ENCODE data around the gene TTC29. TPM values are rescaled to one million over a fixed set of nuclear protein-coding genes. Genes with fewer than 3 reads are reported as not detected.

TTC29 gene
- total RNA-seq, 4 donors from 2014 or later, result not detected

GRCh38 chr4:146787731-146788130 is 157.9 kb downstream of the TTC29 start:
- Histone ChIP-seq H3K9me3 (peaks cover 0 to 8% (median 0%) of the 10 kb centered on the region in 3 donors), H3K4me3 (no peak overlapping the region), H3K4me1 (no peaks in the 10 kb centered on the region), H3K36me3 (no peaks in the 10 kb centered on the region), H3K27me3 (no peaks in the 10 kb centered on the region), H3K27ac (no peak overlapping the region)
- no peak for ATAC-seq
- WGBS, 2 donors (ENCODE audit: low coverage in 1 of 2), result 10 to 30% methylated on average over 2 to 3 of the region's 3 CpGs
- no peak for TF ChIP-seq POLR2AphosphoS5 (IDR thresholded peaks at IDR 0.05)
- no peak for TF ChIP-seq CTCF (IDR thresholded peaks at IDR 0.05)
- no peak for TF ChIP-seq EP300 (IDR thresholded peaks at IDR 0.05)
- no peak for TF ChIP-seq POLR2A (IDR thresholded peaks at IDR 0.05)

- no peaks in the 10 kb centered on the region for H3K36me3 ChIP-seq
- H3K9me3 ChIP-seq, result peaks cover 0 to 23% (median 0%) of the 10 kb centered on the region in 3 donors
- no peaks in the 10 kb centered on the region for H3K4me1 ChIP-seq
- no peak overlapping the region for H3K4me3 ChIP-seq
- WGBS, 2 donors (ENCODE audit: low coverage in 1 of 2), result 83 to 100% methylated on average over 3 to 6 of the region's 8 CpGs
- H3K27ac ChIP-seq, result no peak overlapping the region
- no peak for TF ChIP-seq POLR2AphosphoS5 (IDR thresholded peaks at IDR 0.05)
- TF ChIP-seq POLR2A (IDR thresholded peaks at IDR 0.05), result no peak
- TF ChIP-seq EP300 (IDR thresholded peaks at IDR 0.05), result no peak
- no peak for TF ChIP-seq CTCF (IDR thresholded peaks at IDR 0.05)
- H3K27me3 ChIP-seq, result no peaks in the 10 kb centered on the region
- ATAC-seq, result no peak
These were observed 169.0 kb downstream of the TTC29 start for GRCh38 chr4:146776691-146777090.

- H3K36me3 ChIP-seq, result no peaks in the 10 kb centered on the region
- peaks cover 0 to 10% (median 0%) of the 10 kb centered on the region in 3 donors for H3K9me3 ChIP-seq
- no peak overlapping the region for H3K4me3 ChIP-seq
- 77 to 86% methylated on average over 1 to 2 of the region's 2 CpGs for WGBS, 2 donors (ENCODE audit: low coverage in 1 of 2)
- TF ChIP-seq POLR2A (IDR thresholded peaks at IDR 0.05), result no peak
- no peak for TF ChIP-seq EP300 (IDR thresholded peaks at IDR 0.05)
- TF ChIP-seq POLR2AphosphoS5 (IDR thresholded peaks at IDR 0.05), result no peak
- TF ChIP-seq CTCF (IDR thresholded peaks at IDR 0.05), result no peak
- H3K27me3 ChIP-seq, result no peaks in the 10 kb centered on the region
- ATAC-seq, result no peak
- H3K27ac ChIP-seq, result no peak overlapping the region
- no peaks in the 10 kb centered on the region for H3K4me1 ChIP-seq
These were observed 182.1 kb downstream of the TTC29 start for GRCh38 chr4:146763560-146763959.

GRCh38 chr4:146762016-146762415 is 183.6 kb downstream of the TTC29 start:
- Histone ChIP-seq H3K9me3 (peaks cover 0 to 10% (median 0%) of the 10 kb centered on the region in 3 donors), H3K4me1 (no peaks in the 10 kb centered on the region), H3K4me3 (no peak overlapping the region), H3K27me3 (no peaks in the 10 kb centered on the region), H3K27ac (no peak overlapping the region), H3K36me3 (no peaks in the 10 kb centered on the region)
- WGBS, 2 donors (ENCODE audit: low coverage in 1 of 2), result 37 to 47% methylated on average over 2 of the region's 2 CpGs
- no peak for ATAC-seq
- TF ChIP-seq EP300 (IDR thresholded peaks at IDR 0.05) (no peak), POLR2A (IDR thresholded peaks at IDR 0.05) (no peak), POLR2AphosphoS5 (IDR thresholded peaks at IDR 0.05) (no peak), CTCF (IDR thresholded peaks at IDR 0.05) (no peak)

GRCh38 chr4:146742416-146742815 is 203.2 kb downstream of the TTC29 start:
- Histone ChIP-seq H3K36me3 (no peaks in the 10 kb centered on the region), H3K27ac (no peak overlapping the region), H3K27me3 (no peaks in the 10 kb centered on the region), H3K4me3 (no peak overlapping the region), H3K4me1 (no peaks in the 10 kb centered on the region), H3K9me3 (peaks cover 0 to 1% (median 0%) of the 10 kb centered on the region in 3 donors)
- TF ChIP-seq EP300 (IDR thresholded peaks at IDR 0.05), result no peak
- no peak for TF ChIP-seq POLR2AphosphoS5 (IDR thresholded peaks at IDR 0.05)
- TF ChIP-seq POLR2A (IDR thresholded peaks at IDR 0.05), result no peak
- no peak for TF ChIP-seq CTCF (IDR thresholded peaks at IDR 0.05)
- WGBS, 2 donors (ENCODE audit: low coverage in 1 of 2), result 58 to 65% methylated on average over 2 of the region's 2 CpGs
- ATAC-seq, result no peak
